Effector memory CD4-positive, alpha-beta T cell (primary cell): ENCODE measurements around the gene GLCCI1.
A peak's percentile ranks its signal among the peaks of the same experiment; 100 is the strongest.

Source experiments
- DNase-seq, 3 donors: peaks; one replicate each; pipeline ENCODE4 v3.0.0-alpha.2; 2020
- H3K27ac ChIP-seq: 2 replicates; pipeline ENCODE4 v1.7.0; 2013; ENCODE audit warnings: mild to moderate bottlenecking, low read length, moderate library complexity; ENCODE audit not compliant: insufficient read depth, poor library complexity, severe bottlenecking
- H3K27me3 ChIP-seq: replicated peaks from 2 replicates; pipeline ENCODE4 v1.7.0; 2013; ENCODE audit warnings: mild to moderate bottlenecking, low read length; ENCODE audit not compliant: insufficient read depth, control insufficient read depth, poor library complexity, severe bottlenecking
- H3K36me3 ChIP-seq: 2 replicates; pipeline ENCODE4 v1.7.0; 2013; ENCODE audit warnings: mild to moderate bottlenecking, low read length, moderate library complexity; ENCODE audit not compliant: control insufficient read depth, insufficient read depth
- H3K4me1 ChIP-seq: 2 replicates; pipeline ENCODE4 v1.7.0; 2013; ENCODE audit warnings: low read length, mild to moderate bottlenecking; ENCODE audit not compliant: control insufficient read depth, insufficient read depth, poor library complexity, severe bottlenecking
- H3K4me3 ChIP-seq: 2 replicates; pipeline ENCODE4 v1.7.0; 2013; ENCODE audit warnings: low read length, low read depth, mild to moderate bottlenecking; ENCODE audit not compliant: insufficient read depth, poor library complexity, severe bottlenecking
- H3K9me3 ChIP-seq: 2 replicates; pipeline ENCODE4 v1.7.0; 2013; ENCODE audit warnings: mild to moderate bottlenecking, low read length, moderate library complexity; ENCODE audit not compliant: control insufficient read depth

GLCCI1 gene

DNA sequence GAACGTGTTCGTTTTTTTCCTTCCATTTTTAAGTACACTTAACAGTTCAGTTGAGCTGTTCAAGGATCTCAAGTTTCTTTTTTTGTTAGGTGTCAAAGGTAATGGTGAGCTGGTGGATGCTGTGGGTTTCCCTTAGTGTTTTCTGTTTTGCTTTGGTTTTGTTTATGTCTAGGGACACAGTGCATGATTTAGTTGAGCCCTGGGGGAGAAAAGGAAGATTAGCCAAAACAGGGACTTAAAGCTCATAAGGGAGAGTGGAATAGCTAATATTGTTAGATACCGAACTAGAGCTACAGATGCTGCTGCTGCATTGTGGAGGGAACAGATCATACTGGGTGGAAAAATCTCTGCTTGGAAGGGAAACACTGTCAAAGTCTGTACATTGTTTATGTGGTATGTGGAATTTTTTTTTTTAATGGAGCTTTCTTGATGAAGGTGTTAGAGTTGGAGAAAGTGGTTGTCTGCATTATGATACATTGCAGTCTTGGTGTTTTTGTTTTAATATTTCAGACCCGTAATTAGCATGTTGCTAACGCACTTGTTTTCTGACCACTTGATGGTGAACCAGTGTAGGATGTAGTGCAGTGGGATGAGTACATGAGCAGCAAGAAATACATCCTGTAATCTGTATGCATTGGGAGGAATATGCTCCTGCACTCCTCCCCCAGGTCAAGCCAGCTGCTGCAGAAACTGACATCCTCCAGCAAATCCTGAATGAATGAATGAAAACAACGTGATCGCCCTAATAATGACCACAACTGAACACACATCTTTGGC lies 2.1 kb downstream of the GLCCI1 start:
- no peak for DNase-seq
- no peaks in the 10 kb centered on the region for H3K9me3 ChIP-seq
- H3K4me1 ChIP-seq = peaks cover 4% of the 10 kb centered on the region
- no peaks in the 10 kb centered on the region for H3K27me3 ChIP-seq
- H3K4me3 ChIP-seq = peak overlapping the region; percentile 74
- no peaks in the 10 kb centered on the region for H3K36me3 ChIP-seq
- peak overlapping the region; percentile 69 for H3K27ac ChIP-seq

DNA sequence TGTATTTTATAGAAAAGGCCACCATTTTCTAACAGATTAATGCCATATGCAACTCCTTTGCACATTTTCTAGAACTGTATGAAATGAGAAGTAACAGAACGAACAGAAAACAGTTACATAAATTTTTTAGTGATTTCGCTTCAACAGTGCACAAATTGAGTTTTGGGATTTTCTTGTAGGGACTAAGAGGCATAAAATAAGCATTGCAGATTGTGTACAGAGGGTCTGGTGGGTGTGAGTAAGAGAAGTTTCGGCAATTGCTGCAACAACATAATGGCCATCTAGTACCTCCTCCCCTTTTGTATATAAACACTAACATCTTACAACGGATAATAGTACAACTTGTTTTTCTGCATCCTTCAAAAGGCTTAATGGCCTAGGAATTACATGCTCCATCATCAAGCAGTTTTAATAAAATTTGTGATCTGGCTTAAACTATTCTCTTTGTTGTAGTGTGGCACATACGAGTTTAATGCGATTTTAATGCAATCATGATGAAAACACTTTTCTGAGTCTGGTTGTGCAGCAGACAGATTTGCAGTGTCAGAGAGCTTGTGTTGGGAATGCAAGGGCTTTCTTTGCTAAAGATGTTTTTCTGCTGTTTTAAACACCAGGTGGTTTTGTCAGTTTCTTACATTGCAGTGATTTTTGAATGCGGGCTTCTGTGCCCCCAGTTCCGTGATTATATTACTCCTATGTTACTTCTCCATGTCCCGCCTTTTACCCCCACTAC lies 2.9 kb downstream of the GLCCI1 start:
- H3K4me3 ChIP-seq = peak overlapping the region; percentile 74
- H3K9me3 ChIP-seq = no peaks in the 10 kb centered on the region
- DNase-seq = no peak
- no peaks in the 10 kb centered on the region for H3K36me3 ChIP-seq
- H3K27ac ChIP-seq = no peak overlapping the region
- H3K4me1 ChIP-seq = peaks cover 4% of the 10 kb centered on the region
- no peaks in the 10 kb centered on the region for H3K27me3 ChIP-seq

- Histone ChIP-seq H3K27me3 (no peaks in the 10 kb centered on the region), H3K27ac (no peak overlapping the region), H3K9me3 (no peaks in the 10 kb centered on the region), H3K4me1 (peaks cover 4% of the 10 kb centered on the region), H3K36me3 (no peaks in the 10 kb centered on the region), H3K4me3 (peak overlapping the region; percentile 13)
- no peak for DNase-seq
These were observed 3.5 kb downstream of the GLCCI1 start for GRCh38 chr7:7972128-7972527.

GRCh38 chr7:7972922-7973594 lies 4.5 kb downstream of the GLCCI1 start:
- Histone ChIP-seq H3K4me1 (no peaks in the 10 kb centered on the region), H3K4me3 (no peak overlapping the region), H3K27me3 (no peaks in the 10 kb centered on the region), H3K27ac (no peak overlapping the region), H3K36me3 (no peaks in the 10 kb centered on the region), H3K9me3 (no peaks in the 10 kb centered on the region)
- DNase-seq = no peak

- no peaks in the 10 kb centered on the region for H3K27me3 ChIP-seq
- H3K9me3 ChIP-seq = no peaks in the 10 kb centered on the region
- H3K27ac ChIP-seq = no peak overlapping the region
- no peaks in the 10 kb centered on the region for H3K36me3 ChIP-seq
- no peak overlapping the region for H3K4me3 ChIP-seq
- DNase-seq = no peak
- H3K4me1 ChIP-seq = no peaks in the 10 kb centered on the region
These were observed 8.1 kb downstream of the GLCCI1 start for GRCh38 chr7:7976677-7977076.

- Histone ChIP-seq H3K36me3 (no peaks in the 10 kb centered on the region), H3K27ac (no peak overlapping the region), H3K27me3 (no peaks in the 10 kb centered on the region), H3K4me1 (no peaks in the 10 kb centered on the region), H3K4me3 (no peak overlapping the region), H3K9me3 (no peaks in the 10 kb centered on the region)
- DNase-seq = no peak
These were observed 9.2 kb downstream of the GLCCI1 start for GRCh38 chr7:7977774-7978173.

DNA sequence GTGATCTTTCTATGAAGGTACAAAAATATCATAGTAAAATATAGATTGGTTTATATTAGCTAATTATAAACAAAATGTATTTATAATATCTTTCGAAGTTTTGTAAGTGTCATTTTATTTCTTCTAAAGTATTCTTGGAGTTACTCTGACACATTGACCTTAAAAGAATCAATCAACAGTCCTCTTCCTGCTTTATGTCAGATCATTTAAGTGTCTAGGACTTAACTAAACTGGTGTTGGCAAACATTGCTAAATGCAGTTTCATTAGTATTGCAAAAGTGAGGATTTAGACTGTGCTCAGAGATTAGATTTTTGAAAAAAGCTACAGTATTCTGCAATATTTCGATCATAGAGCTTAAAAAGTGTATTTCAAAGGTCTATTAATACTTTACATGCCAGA lies 10.3 kb downstream of the GLCCI1 start:
- no peak overlapping the region for H3K27ac ChIP-seq
- H3K4me3 ChIP-seq = no peak overlapping the region
- H3K9me3 ChIP-seq = no peaks in the 10 kb centered on the region
- no peaks in the 10 kb centered on the region for H3K27me3 ChIP-seq
- no peaks in the 10 kb centered on the region for H3K4me1 ChIP-seq
- no peaks in the 10 kb centered on the region for H3K36me3 ChIP-seq
- DNase-seq = no peak

- Histone ChIP-seq H3K4me3 (no peak overlapping the region), H3K4me1 (no peaks in the 10 kb centered on the region), H3K27me3 (no peaks in the 10 kb centered on the region), H3K36me3 (no peaks in the 10 kb centered on the region), H3K9me3 (no peaks in the 10 kb centered on the region), H3K27ac (no peak overlapping the region)
- no peak for DNase-seq
These were observed 11.0 kb downstream of the GLCCI1 start for GRCh38 chr7:7979558-7979957.

DNA sequence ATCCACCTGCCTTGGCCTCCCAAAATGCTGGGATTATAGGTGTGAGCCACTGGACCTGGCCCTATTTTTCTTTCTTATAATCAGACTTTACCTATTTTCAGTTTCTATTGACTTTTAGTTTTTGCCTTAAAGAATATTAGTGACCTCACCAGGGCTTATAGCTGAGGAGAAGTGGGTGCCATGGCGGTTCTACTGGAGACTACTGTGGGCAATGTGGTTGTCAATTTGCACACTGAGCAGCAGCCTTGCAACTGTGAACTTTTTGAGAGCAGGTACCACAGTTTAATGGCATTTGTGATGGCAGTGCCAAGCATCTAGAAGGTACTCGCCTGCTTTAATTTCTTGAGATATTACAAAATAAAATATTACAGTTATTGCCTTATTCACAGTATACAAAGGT lies 11.5 kb downstream of the GLCCI1 start:
- no peak for DNase-seq
- Histone ChIP-seq H3K27me3 (no peaks in the 10 kb centered on the region), H3K27ac (no peak overlapping the region), H3K4me3 (no peak overlapping the region), H3K9me3 (no peaks in the 10 kb centered on the region), H3K36me3 (no peaks in the 10 kb centered on the region), H3K4me1 (no peaks in the 10 kb centered on the region)

GRCh38 chr7:7982904-7983303 lies 14.3 kb downstream of the GLCCI1 start:
- H3K36me3 ChIP-seq = no peaks in the 10 kb centered on the region
- no peaks in the 10 kb centered on the region for H3K27me3 ChIP-seq
- no peak overlapping the region for H3K27ac ChIP-seq
- no peaks in the 10 kb centered on the region for H3K4me1 ChIP-seq
- DNase-seq = no peak
- no peak overlapping the region for H3K4me3 ChIP-seq
- H3K9me3 ChIP-seq = no peaks in the 10 kb centered on the region
